Measurements from ENCODE around the gene CLTCL1. TPM values are rescaled to one million over a fixed set of nuclear protein-coding genes. Genes with fewer than 3 reads are reported as not detected.

The CLTCL1 gene
- total and polyA plus RNA-seq, 4 donors, result 2.6 to 9.2 (median 4.3) TPM

GRCh38 chr22:19212302-19212870 is 79.1 kb downstream of the CLTCL1 start:
- H3K27me3 ChIP-seq (ENCODE audit: control insufficient read depth in 3 of 3, insufficient read depth in 3 of 3, low read length in 2 of 3), result no peaks in the 10 kb centered on the region
- peaks cover 0 to 21% (median 4%) of the 10 kb centered on the region in 5 donors for H3K4me1 ChIP-seq (ENCODE audit: control insufficient read depth in 5 of 5, insufficient read depth in 5 of 5, low read length in 5 of 5)
- TF ChIP-seq CTCF (IDR thresholded peaks at IDR 0.05; ENCODE audit: control extremely low read depth, extremely low read depth), result no peak
- no peak overlapping the region for H3K27ac ChIP-seq (ENCODE audit: low read depth in 1 of 2, low read length in 1 of 2)
- H3K9me3 ChIP-seq (ENCODE audit: control insufficient read depth in 4 of 4, insufficient read depth in 3 of 4, low read length in 3 of 4), result no peaks in the 10 kb centered on the region
- WGBS, 2 donors, result 92 to 98% methylated on average over 1 of the region's 1 CpG
- ATAC-seq (ENCODE audit: insufficient read depth, low FRiP score) (no peak), DNase-seq (no peak)
- H3K36me3 ChIP-seq (ENCODE audit: control insufficient read depth in 4 of 4, insufficient read depth in 4 of 4, low read length in 4 of 4), result peaks cover 0 to 5% (median 3%) of the 10 kb centered on the region in 4 donors
- no peak overlapping the region for H3K9ac ChIP-seq (ENCODE audit: insufficient read depth in 1 of 2, low read length in 2 of 2)
- H3K4me3 ChIP-seq, result no peak overlapping the region

DNA sequence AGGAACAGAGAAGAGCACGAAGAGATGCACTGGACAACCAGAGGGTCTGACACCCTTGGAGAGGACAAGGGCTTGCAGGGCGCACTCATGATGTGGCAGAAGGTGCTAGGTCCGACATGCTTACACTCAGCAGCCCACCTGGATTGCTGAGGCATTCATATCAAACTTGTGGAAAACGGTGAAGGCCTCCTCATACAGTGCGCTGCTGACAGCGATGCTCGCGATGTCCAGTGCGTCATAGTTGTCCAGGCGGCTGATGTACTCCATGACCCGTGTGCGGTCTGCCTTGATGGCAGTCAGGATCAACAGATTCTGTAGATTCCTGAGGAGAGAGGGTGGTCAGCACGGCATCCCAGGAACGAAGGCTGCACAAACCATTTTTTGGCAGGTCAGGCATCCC is 81.3 kb downstream of the CLTCL1 start:
- Histone ChIP-seq H3K9ac (ENCODE audit: insufficient read depth in 1 of 2, low read length in 2 of 2) (no peak overlapping the region), H3K27ac (ENCODE audit: low read depth in 1 of 2, low read length in 1 of 2) (no peak overlapping the region), H3K36me3 (ENCODE audit: control insufficient read depth in 4 of 4, insufficient read depth in 4 of 4, low read length in 4 of 4) (peaks cover 0 to 4% (median 1%) of the 10 kb centered on the region in 4 donors), H3K4me1 (ENCODE audit: control insufficient read depth in 5 of 5, insufficient read depth in 5 of 5, low read length in 5 of 5) (peaks cover 0 to 21% (median 4%) of the 10 kb centered on the region in 5 donors), H3K9me3 (ENCODE audit: control insufficient read depth in 4 of 4, insufficient read depth in 3 of 4, low read length in 3 of 4) (no peaks in the 10 kb centered on the region), H3K27me3 (ENCODE audit: control insufficient read depth in 3 of 3, insufficient read depth in 3 of 3, low read length in 2 of 3) (no peaks in the 10 kb centered on the region), H3K4me3 (no peak overlapping the region)
- no peak for TF ChIP-seq CTCF (IDR thresholded peaks at IDR 0.05; ENCODE audit: control extremely low read depth, extremely low read depth)
- no peak for DNase-seq
- no peak for ATAC-seq (ENCODE audit: insufficient read depth, low FRiP score)
- 95 to 97% methylated on average over 14 of the region's 14 CpGs for WGBS, 2 donors

- TF ChIP-seq CTCF (IDR thresholded peaks at IDR 0.05; ENCODE audit: control extremely low read depth, extremely low read depth), result no peak
- Histone ChIP-seq H3K4me1 (ENCODE audit: control insufficient read depth in 5 of 5, insufficient read depth in 5 of 5, low read length in 5 of 5) (peaks cover 0 to 7% (median under 1%) of the 10 kb centered on the region in 5 donors), H3K9me3 (ENCODE audit: control insufficient read depth in 4 of 4, insufficient read depth in 3 of 4, low read length in 3 of 4) (no peaks in the 10 kb centered on the region), H3K27me3 (ENCODE audit: control insufficient read depth in 3 of 3, insufficient read depth in 3 of 3, low read length in 2 of 3) (no peaks in the 10 kb centered on the region), H3K9ac (ENCODE audit: insufficient read depth in 1 of 2, low read length in 2 of 2) (no peak overlapping the region), H3K36me3 (ENCODE audit: control insufficient read depth in 4 of 4, insufficient read depth in 4 of 4, low read length in 4 of 4) (peaks cover 0 to 4% (median 1%) of the 10 kb centered on the region in 4 donors), H3K4me3 (no peak overlapping the region), H3K27ac (ENCODE audit: low read depth in 1 of 2, low read length in 1 of 2) (no peak overlapping the region)
- DNase-seq (no peak), ATAC-seq (ENCODE audit: insufficient read depth, low FRiP score) (no peak)
- WGBS, 2 donors, result 83 to 91% methylated on average over 4 of the region's 4 CpGs
Measured at GRCh38 chr22:19208287-19208847, 83.2 kb downstream of the CLTCL1 start.
